HepG2 (cell line): ENCODE measurements around the gene PRR19. TPM values are rescaled to one million over a fixed set of nuclear protein-coding genes. Genes with fewer than 3 reads are reported as not detected.

ENCODE experiments used
- ASH2L ChIP-seq: fragments of 300-600, 200-600 bp; sonication (generic); IDR thresholded peaks from 2 replicates; pipeline ENCODE4 v1.7.0; 2017; ENCODE audit warnings: low read depth, mild to moderate bottlenecking, moderate library complexity, mixed read lengths, low read length; ENCODE audit not compliant: insufficient read length
- ATF5 ChIP-seq: sonication (generic); formaldehyde crosslinking; IDR thresholded peaks from 2 replicates; pipeline ENCODE4 v1.4.0; 2020; ENCODE audit warnings: mild to moderate bottlenecking, low read depth, missing genetic modification reagents
- HINFP ChIP-seq: sonication (generic); formaldehyde crosslinking; IDR thresholded peaks from 2 replicates; pipeline ENCODE4 v1.4.0; 2020; ENCODE audit warnings: low read depth, mild to moderate bottlenecking, missing genetic modification reagents
- HIVEP1 ChIP-seq: sonication (generic); formaldehyde crosslinking; IDR thresholded peaks from 2 replicates; pipeline ENCODE4 v1.4.0; 2020; ENCODE audit warnings: mild to moderate bottlenecking, missing genetic modification reagents
- KDM5B ChIP-seq: sonication (generic); formaldehyde crosslinking; IDR thresholded peaks from 2 replicates; pipeline ENCODE4 v1.4.0; 2020; ENCODE audit warnings: missing genetic modification reagents, mild to moderate bottlenecking, borderline replicate concordance
- NFIB ChIP-seq: sonication (generic); formaldehyde crosslinking; IDR thresholded peaks from 2 replicates; pipeline ENCODE4 v1.9.0; 2021; ENCODE audit warnings: missing genetic modification reagents, mild to moderate bottlenecking, borderline replicate concordance
- NONO ChIP-seq, 2 experiments: fragments of 450-650 bp in 1 of 2; sonication (generic) in 1 of 2; formaldehyde crosslinking in 1 of 2; IDR thresholded peaks in 1 of 2; conservative IDR thresholded peaks in 1 of 2; 2 replicates each; pipeline versions ENCODE4 v1.6.1 to v1.8.0; 2017 to 2022; ENCODE audit warnings: mild to moderate bottlenecking in 1 of 2, missing genetic modification reagents in 1 of 2, moderate library complexity in 1 of 2
- NR2F1 ChIP-seq, 2 experiments: fragments of 450-650 bp in 1 of 2; formaldehyde crosslinking in 1 of 2; IDR thresholded peaks; 2 replicates each; pipeline versions ENCODE4 v1.5.0 to v1.6.1; 2016 to 2020; ENCODE audit warnings: mild to moderate bottlenecking in 1 of 2, missing compliant biosample characterization in 1 of 2, missing genetic modification reagents in 1 of 2, moderate library complexity in 1 of 2
- PHF21A ChIP-seq: sonication (generic); formaldehyde crosslinking; IDR thresholded peaks from 2 replicates; pipeline ENCODE4 v1.5.0; 2020; ENCODE audit warnings: mild to moderate bottlenecking, missing genetic modification reagents
- RFX1 ChIP-seq: fragments of 450-650 bp; IDR thresholded peaks from 2 replicates; pipeline ENCODE4 v1.6.1; 2017
- SP4 ChIP-seq: sonication (generic); formaldehyde crosslinking; IDR thresholded peaks from 2 replicates; pipeline ENCODE4 v1.8.1; 2023; ENCODE audit warnings: mild to moderate bottlenecking, missing genetic modification reagents
- ZBED4 ChIP-seq: sonication (generic); formaldehyde crosslinking; IDR thresholded peaks from 2 replicates; pipeline ENCODE4 v1.4.0; 2020; ENCODE audit warnings: missing genetic modification reagents, borderline replicate concordance
- ZNF224 ChIP-seq: sonication (generic); formaldehyde crosslinking; IDR thresholded peaks from 2 replicates; pipeline ENCODE4 v1.5.0; 2020; ENCODE audit warnings: mild to moderate bottlenecking, missing genetic modification reagents
- ZNF639 ChIP-seq: conservative IDR thresholded peaks from 2 replicates; pipeline ENCODE4 v1.6.1; 2018; ENCODE audit warnings: missing genetic modification reagents
- ZNF850 ChIP-seq: sonication (generic); formaldehyde crosslinking; conservative IDR thresholded peaks from 2 replicates; pipeline ENCODE4 v1.9.0; 2021; ENCODE audit warnings: mild to moderate bottlenecking, missing genetic modification reagents
- polyA plus RNA-seq, 8 experiments: library from polyadenylated mRNA; depleted of rRNA in 3 of 8; stranded (reverse) in 7 of 8; unstranded in 1 of 8; fragments of >200 nt; fragmentation: Illumina TruSeq in 4 of 8; extraction: Trizol in 4 of 8; gene quantifications; 2 replicates each; pipeline versions ENCODE4 v1.2.1 to v1.2.3, GENCODE V29; 2011 to 2016; ENCODE audit warnings: low read depth in 4 of 8, missing spikeins in 1 of 8, mixed read lengths in 1 of 8; ENCODE audit not compliant: insufficient read depth in 1 of 8
- total RNA-seq, 5 experiments: library from RNA; depleted of rRNA; stranded (reverse); fragments of >200 nt; fragmentation: Illumina TruSeq; extraction: Trizol; gene quantifications; 2 replicates each; pipeline ENCODE4 v1.2.3, GENCODE V29; 2016; ENCODE audit warnings: low read depth in 1 of 5

The PRR19 gene
- total and polyA plus RNA-seq, 2 of the 13 experiments (the other 11 are each of a cell fraction or from before 2014, with no cell fraction given) = 0.21 to 0.33 TPM

GRCh38 chr19:42281827-42282762 is 19.8 kb upstream of the PRR19 start (continued):
- TF ChIP-seq NR2F1 (CRISPR knock-in tag; IDR thresholded peaks at IDR 0.05) = 0 out of 4 replicates have a peak, but pooled peaks of 1 of the 2 experiments have one; percentile 12
- no peak for TF ChIP-seq ZNF639 (CRISPR knock-in tag)
- TF ChIP-seq PHF21A (CRISPR knock-in tag) = peak; percentile 79
- TF ChIP-seq KDM5B (CRISPR knock-in tag) = peak; percentile 73
- no peak for TF ChIP-seq ATF5 (CRISPR knock-in tag)
- TF ChIP-seq NFIB (CRISPR knock-in tag) = no peak
- peak; percentile 57; the same call in 1 of the 2 replicates for TF ChIP-seq HIVEP1 (CRISPR knock-in tag)
- no peak for TF ChIP-seq HINFP (CRISPR knock-in tag)
- no peak for TF ChIP-seq RFX1
- TF ChIP-seq ZNF850 (CRISPR knock-in tag) = no peak
- TF ChIP-seq SP4 (CRISPR knock-in tag) = peak; percentile 31; the same call in 1 of the 2 replicates
- TF ChIP-seq ZBED4 (CRISPR knock-in tag) = no peak
- no peak for TF ChIP-seq NONO (IDR thresholded peaks at IDR 0.05)
- TF ChIP-seq NONO (CRISPR knock-in tag; conservative IDR thresholded peaks at IDR 0.05) = 0 out of 2 replicates have a peak, but pooled peaks have one; percentile 40
- TF ChIP-seq ZNF224 = no peak
- peak; percentile 54 for TF ChIP-seq ASH2L
